Right lobe of liver (tissue), 6 donors: ENCODE data around the gene HSPA5. TPM values are rescaled to one million over a fixed set of nuclear protein-coding genes. Genes with fewer than 3 reads are reported as not detected.
"Not testable (repeated sequence)": the region's sequence is repeated elsewhere in the genome, so short reads cannot be mapped to it uniquely, and the experiment has no call there.

Experiments used
- ATAC-seq, 4 donors: fragments of 200-7000 bp; cut with Tn5 transposase; one replicate each; pipeline ENCODE4 v1.9.1; 2020; ENCODE audit warnings: mild to moderate bottlenecking in 4 of 4, moderate library complexity in 4 of 4
- DNase-seq, 3 donors: peaks; one replicate each; pipeline ENCODE4 v3.0.0-alpha.2; 2020
- H3K27ac ChIP-seq, 3 donors: fragments of 200-600 bp; one replicate each; pipeline ENCODE4 v1.8.0; 2022
- H3K27me3 ChIP-seq, 2 donors: fragments of 200-600 bp; one replicate each; pipeline ENCODE4 v1.8.0; 2022
- H3K36me3 ChIP-seq, 4 donors: fragments of 200-600 bp; sonication (generic) in 1 of 4; one replicate each; pipeline versions ENCODE4 v1.5.1 to v1.8.0; 2017 to 2022; ENCODE audit warnings: control low read depth in 1 of 4
- H3K4me1 ChIP-seq, 4 donors: fragments of 200-600 bp; sonication (generic) in 1 of 4; one replicate each; pipeline versions ENCODE4 v1.5.1 to v1.8.0; 2017 to 2022; ENCODE audit warnings: control low read depth in 1 of 4
- H3K4me3 ChIP-seq, 3 donors: fragments of 200-600 bp; one replicate each; pipeline ENCODE4 v1.8.0; 2022
- H3K9me3 ChIP-seq, 4 donors: fragments of 200-600 bp; sonication (generic) in 1 of 4; one replicate each; pipeline versions ENCODE4 v1.5.1 to v1.8.0; 2017 to 2022; ENCODE audit warnings: control low read depth in 1 of 4
- POLR2A ChIP-seq: fragments of 450-650 bp; IDR thresholded peaks from one replicate; pipeline ENCODE4 v1.6.1; 2017; ENCODE audit warnings: antibody characterized with exemption, mild to moderate bottlenecking
- WGBS: methylation state at CpG from one replicate; pipeline ENCODE4 v1.1.6; 2018; ENCODE audit warnings: low coverage, low lambda C conversion rate; ENCODE audit not compliant: insufficient coverage; ENCODE audit errors: missing lambda C conversion rate; 5-methylcytosine and 5-hydroxymethylcytosine counted together
- intact Hi-C, 2 donors: fragments of 100-400 bp; cut with DNase I; formaldehyde crosslinking; loops; one replicate each; pipeline versions ENCODE4 v1.11.2 to v1.14.1; 2022
- total RNA-seq, 6 experiments: library from RNA; depleted of rRNA in 2 of 6; stranded (reverse); fragments of >200 nt in 2 of 6; fragmentation: NEBNext Ultra II Directional in 3 of 6; extraction: Animal tissue kit (Norgen Biotek cat#: 25700) in 3 of 6; gene quantifications; one replicate each; pipeline versions ENCODE4 v1.1.0 to v1.2.4, GENCODE V29; 2016 to 2023
- TF ChIP-seq, protein P1 (sequence below), 4 donors: fragments of 200-600 bp in 3 of 4; fragments of 450-650 bp in 1 of 4; IDR thresholded peaks; one replicate each; pipeline versions ENCODE4 v1.5.1 to v1.8.0; 2016 to 2022; ENCODE audit warnings: antibody characterized with exemption in 4 of 4, mild to moderate bottlenecking in 2 of 4
- donor health status: DM: no; HTN: yes; CAD: no.
- donor health status: DM: no; HTN: no; CAD: no.
- donor health status: DM: no; HTN: no; CAD: no.
- donor health status: DM: no; HTN: yes; CAD: no.
- donor health status: DM: no; HTN: yes; CAD: no.

The HSPA5 gene
- total RNA-seq, 6 experiments from 2014 or later = 240 to 359 (median 259) TPM

DNA sequence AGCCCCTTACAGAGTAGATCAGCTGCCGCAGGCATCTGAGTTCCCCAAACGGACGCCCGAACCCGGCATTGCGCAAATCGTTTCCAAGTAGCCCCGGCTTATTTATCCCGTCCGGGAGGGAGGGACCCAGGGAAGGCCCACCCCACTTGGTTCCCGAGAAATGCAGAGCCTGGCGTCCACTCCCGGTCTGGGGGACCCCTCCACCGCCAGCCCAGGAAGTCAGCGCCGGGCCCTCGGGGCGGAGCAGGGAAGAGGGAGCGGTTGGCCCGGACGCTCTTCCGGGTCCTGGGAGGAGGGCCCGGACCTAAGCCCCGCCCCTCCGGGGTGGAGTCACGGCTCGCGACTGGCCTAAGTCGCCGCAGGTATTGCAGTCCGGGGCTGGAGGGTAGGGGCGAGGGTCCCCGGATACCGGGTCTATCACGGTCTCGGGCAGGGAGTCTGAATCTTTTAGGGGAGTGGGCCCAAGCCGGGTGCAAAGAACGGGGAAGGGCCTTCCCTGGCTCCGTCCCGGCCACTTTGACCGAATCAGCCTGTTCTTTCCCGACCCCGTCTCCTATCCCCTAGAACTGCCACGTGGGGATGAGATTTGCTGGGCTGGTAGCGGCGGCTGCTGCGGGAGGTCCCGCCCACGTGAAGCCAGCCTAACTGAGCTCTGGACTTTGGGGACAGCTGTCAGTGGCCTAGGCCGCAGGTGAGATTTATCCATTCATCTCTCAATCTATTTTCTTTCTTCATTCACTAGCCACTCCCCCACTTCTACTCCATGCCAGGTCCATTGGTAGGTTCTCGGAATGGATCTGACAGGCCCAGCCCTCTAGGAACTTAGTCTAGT lies 40.7 kb downstream of the HSPA5 start, which contains the start of gene RABEPK:
RABEPK (plus strand) TSS at position 327 of the 832 bp plus-strand sequence. CDS start 2,472 bp downstream, outside the sequence.
- Histone ChIP-seq H3K27ac (peak within 1 kb of the TSS; percentile 85 to 87 (median 85)), H3K4me1 (peaks cover 0 to 7% (median 0%) of the 10 kb centered on the region in 4 donors), H3K9me3 (no peaks in the 10 kb centered on the region), H3K27me3 (no peaks in the 10 kb centered on the region), H3K4me3 (peak within 1 kb of the TSS; percentile 53 to 86 (median 81)), H3K36me3 (peaks cover 0 to 10% (median 2%) of the 10 kb centered on the region in 4 donors)
- intact Hi-C loops = no loop called here
- peak; percentile 95 to 96 (median 96) for DNase-seq
- TF ChIP-seq, protein P1, sequence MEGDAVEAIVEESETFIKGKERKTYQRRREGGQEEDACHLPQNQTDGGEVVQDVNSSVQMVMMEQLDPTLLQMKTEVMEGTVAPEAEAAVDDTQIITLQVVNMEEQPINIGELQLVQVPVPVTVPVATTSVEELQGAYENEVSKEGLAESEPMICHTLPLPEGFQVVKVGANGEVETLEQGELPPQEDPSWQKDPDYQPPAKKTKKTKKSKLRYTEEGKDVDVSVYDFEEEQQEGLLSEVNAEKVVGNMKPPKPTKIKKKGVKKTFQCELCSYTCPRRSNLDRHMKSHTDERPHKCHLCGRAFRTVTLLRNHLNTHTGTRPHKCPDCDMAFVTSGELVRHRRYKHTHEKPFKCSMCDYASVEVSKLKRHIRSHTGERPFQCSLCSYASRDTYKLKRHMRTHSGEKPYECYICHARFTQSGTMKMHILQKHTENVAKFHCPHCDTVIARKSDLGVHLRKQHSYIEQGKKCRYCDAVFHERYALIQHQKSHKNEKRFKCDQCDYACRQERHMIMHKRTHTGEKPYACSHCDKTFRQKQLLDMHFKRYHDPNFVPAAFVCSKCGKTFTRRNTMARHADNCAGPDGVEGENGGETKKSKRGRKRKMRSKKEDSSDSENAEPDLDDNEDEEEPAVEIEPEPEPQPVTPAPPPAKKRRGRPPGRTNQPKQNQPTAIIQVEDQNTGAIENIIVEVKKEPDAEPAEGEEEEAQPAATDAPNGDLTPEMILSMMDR (IDR thresholded peaks at IDR 0.05) = no peak
- TF ChIP-seq POLR2A = peak; percentile 82
- WGBS = 0% methylated on average over 22 of the region's 51 CpGs
- ATAC-seq = peak; percentile 95 to 99 (median 97)

- H3K27ac ChIP-seq, H3K9me3 ChIP-seq, H3K4me3 ChIP-seq, H3K27me3 ChIP-seq, intact Hi-C loops, DNase-seq, ATAC-seq, H3K36me3 ChIP-seq, H3K4me1 ChIP-seq: not testable (repeated sequence)
- 29% methylated on average over 1 of the region's 1 CpG for WGBS
Measured at GRCh38 chr9:125195591-125195990, 45.6 kb downstream of the HSPA5 start.

DNA sequence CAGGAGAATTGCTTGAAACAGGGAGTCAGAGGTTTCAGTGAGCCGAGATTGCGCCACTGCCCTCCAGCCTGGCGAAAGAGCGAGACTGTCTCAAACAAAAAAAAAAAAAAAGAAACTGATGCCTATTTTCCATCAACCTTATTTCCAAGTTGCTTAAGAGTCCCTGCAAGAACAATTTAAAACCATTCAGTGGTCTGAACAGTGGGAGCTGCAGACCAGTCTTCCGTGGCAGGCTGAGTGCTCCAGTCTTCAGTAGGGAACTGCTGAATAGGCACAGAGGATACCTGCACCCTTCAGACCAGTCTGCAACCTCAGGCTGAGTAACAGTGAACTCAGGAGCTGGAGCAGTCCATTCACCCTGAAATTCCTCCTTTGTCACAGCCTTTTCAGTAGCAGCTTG lies 46.7 kb downstream of the HSPA5 start:
- H3K36me3 ChIP-seq, DNase-seq, H3K9me3 ChIP-seq, H3K27me3 ChIP-seq, intact Hi-C loops, H3K4me3 ChIP-seq, ATAC-seq, H3K27ac ChIP-seq, H3K4me1 ChIP-seq: not testable (repeated sequence)
- 77% methylated on average over 5 of the region's 5 CpGs for WGBS

- DNase-seq = no peak
- Histone ChIP-seq H3K27ac (peak overlapping the region; percentile 52 to 86 (median 84)), H3K4me3 (peak overlapping the region; percentile 97 to 100 (median 99)), H3K36me3 (no peaks in the 10 kb centered on the region), H3K4me1 (peaks cover 0 to 26% (median 4%) of the 10 kb centered on the region in 4 donors), H3K9me3 (no peaks in the 10 kb centered on the region), H3K27me3 (no peaks in the 10 kb centered on the region)
- intact Hi-C loops = no loop called here
- TF ChIP-seq, protein P1 (IDR thresholded peaks at IDR 0.05) = no peak
- no peak for TF ChIP-seq POLR2A
- 46% methylated on average over 12 of the region's 14 CpGs for WGBS
- no peak for ATAC-seq
Measured at GRCh38 chr9:125190361-125190801, 50.8 kb downstream of the HSPA5 start.

DNA sequence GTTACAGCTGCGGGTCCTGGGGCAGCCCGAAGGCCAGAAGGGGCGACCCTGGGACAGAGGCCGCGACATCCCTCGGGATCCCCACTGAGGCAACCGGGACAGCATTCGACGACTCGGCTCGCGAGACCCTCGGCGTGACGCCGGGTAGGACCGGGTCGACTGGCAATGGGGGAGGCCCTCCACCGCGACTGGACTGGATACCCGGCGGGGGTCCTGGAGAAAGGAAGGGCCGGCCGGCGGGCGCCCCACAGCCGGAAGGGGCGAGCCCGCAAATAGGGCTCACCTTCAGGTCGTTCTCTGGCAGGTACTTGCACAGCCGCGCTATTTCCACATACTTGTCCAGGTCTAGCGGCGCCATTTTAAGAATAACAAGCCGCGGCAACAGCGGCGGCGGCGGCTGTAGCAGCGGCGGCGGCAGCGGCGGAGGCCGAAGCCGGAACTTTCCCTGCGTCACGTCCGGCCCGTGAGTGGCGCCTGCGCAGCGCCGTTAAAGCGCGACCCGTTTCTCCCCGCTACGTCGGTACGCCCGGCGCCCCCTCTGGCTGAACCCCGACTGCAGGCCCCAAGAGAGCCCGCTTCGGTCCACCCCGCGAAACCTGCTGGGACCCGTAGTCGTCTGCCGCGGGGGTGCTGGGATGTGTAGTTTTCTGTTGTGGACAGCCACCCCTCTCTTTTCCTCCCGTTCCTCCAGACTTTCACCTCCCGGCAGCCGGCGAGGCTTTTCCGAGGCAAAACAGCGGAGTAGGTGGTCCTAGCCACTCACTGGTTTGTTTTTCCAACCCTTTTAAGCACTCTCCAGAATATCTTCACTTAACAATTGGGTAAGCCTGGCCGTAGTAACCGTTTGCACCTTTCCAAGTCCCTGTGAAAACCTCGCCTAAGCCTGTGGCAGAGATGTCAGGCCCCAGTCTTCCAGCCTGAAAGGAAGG lies 51.5 kb downstream of the HSPA5 start, which contains the start of gene PPP6C:
PPP6C (minus strand) TSS at position 443 of the 929 bp plus-strand sequence; CDS start at position 358, 85 bp downstream.
- no peaks in the 10 kb centered on the region for H3K27me3 ChIP-seq
- ATAC-seq (peak; percentile 99 to 100 (median 99)), DNase-seq (peak; percentile 98 to 99 (median 98))
- TF ChIP-seq POLR2A = peak; percentile 80
- TF ChIP-seq, protein P1 (IDR thresholded peaks at IDR 0.05) = peak; percentile 64 to 73 (median 70)
- peaks cover 0 to 26% (median 4%) of the 10 kb centered on the region in 4 donors for H3K4me1 ChIP-seq
- H3K36me3 ChIP-seq = no peaks in the 10 kb centered on the region
- H3K9me3 ChIP-seq = no peaks in the 10 kb centered on the region
- WGBS = 0% methylated on average over 8 of the region's 82 CpGs
- peak within 1 kb of the TSS; percentile 52 to 86 (median 84) for H3K27ac ChIP-seq
- intact Hi-C loops = no loop called here
- peak within 1 kb of the TSS; percentile 97 to 100 (median 99) for H3K4me3 ChIP-seq
